TTC549 (cell line): Measurements from ENCODE around the gene MAF.

Experiments used
- FAIRE-seq: peaks from 2 replicates; lab custom pipeline; 2012; peaks lifted over from hg19 to GRCh38; lab: Jason Lieb, UNC

The MAF gene

DNA sequence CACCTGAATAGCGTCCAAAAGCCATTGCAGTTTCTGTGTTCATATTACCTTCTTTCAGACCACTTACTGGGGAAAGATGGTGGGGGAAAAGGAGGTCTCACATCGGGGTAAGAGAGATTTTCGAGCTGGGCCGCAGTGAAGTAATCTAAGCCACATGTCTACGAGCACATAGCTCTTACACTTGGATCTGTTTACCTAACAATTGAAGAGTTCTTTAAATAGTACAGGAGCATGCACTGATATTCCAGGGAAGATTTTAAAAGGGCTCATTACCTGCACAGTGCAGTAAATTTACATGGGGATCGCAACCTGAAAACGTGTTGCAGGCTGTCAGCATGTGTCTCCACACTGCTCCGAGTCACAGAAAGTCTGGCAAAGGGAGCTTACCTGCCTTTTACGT is 12.6 kb downstream of the MAF start:
- FAIRE-seq, result no peak

DNA sequence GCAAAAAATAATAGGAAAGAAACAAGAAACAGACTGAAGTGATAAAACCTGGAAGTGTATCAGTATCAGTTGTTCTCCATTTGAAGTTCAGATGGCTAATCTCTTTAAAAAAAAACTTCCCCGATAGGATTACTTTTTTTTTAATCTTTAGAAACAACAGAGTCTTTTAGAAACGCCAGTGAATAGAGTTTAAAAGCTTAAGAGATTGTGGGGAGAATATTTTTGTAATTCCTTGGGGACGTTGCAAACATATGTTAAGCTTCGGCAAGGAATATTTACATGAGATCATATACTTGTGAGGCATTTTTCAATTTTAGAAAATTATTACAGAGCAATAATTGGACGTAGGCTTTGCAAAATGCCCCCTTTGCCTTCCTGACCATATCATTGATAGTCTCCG is 13.2 kb downstream of the MAF start:
- FAIRE-seq, result no peak

DNA sequence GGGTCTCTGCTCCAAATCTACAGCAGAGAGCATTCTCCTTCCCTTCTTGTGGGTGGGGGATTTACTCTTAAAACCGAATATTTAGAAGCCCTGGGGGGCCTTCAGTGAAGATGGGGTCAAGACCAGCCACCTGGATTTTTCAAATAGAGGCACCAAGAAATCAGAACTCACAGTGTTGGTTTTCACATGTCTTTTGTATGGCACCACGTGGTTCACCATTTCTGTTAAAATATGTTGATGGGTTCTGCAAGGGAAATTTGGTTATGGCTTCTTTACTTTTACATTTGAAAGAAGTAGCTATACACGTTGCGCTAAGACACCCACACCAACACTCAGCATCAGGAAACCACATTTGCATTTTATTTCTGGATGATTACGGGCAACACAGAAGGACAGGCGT is 17.7 kb downstream of the MAF start:
- FAIRE-seq, result no peak

DNA sequence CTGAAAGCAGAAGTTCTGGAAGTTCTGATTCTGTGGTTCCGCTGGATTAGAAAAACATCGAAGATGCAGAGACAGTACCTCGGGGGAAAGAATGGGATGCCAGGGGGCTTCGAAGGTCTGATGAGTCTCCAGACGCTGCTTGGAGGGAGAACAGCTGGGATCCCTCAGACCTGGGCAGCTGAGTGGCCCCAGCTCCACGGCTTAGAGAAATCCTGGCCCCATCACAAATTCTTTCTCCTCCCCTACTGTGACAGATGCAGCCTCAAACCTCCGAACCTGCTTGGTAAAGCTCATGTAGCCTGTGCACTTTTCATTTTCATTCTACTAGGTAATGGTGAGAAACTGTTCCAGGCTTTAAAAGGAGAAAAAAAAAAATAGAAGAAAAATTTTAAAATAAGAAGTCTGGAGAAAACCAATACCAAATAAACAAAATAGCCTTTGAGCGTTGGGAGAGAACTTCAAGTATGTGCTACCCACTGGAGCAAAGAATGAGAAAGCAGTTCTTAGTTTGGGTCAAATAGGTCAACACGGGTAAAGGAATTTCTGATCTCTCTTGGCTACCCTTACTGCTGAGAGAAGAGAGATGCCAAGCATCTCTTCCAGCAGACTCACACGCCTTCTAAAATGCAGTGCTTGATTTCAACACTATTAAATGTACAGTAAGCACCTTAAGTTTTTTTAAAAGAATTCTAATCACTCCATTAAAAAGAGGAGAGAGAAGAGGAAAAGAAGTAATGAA is 19.9 kb downstream of the MAF start:
- no peak for FAIRE-seq

DNA sequence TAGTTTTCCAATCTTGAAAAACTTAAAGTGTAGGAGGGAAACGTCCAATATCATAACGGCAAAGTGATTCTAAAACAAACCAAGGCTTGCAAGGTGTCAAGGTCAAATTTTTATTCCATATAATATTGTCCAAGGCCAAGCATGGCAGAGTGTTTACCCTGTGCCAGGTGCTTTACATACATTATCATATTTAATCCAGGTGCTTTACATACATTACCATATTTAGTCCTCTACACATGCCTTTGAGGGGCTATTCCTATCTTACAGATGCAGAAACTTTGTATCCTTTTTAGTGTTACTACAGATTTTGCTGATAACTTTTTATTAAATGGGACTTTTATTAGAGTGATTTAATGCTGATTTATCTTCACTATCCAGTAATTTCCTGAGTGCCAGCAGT is 23.9 kb downstream of the MAF start:
- no peak for FAIRE-seq

DNA sequence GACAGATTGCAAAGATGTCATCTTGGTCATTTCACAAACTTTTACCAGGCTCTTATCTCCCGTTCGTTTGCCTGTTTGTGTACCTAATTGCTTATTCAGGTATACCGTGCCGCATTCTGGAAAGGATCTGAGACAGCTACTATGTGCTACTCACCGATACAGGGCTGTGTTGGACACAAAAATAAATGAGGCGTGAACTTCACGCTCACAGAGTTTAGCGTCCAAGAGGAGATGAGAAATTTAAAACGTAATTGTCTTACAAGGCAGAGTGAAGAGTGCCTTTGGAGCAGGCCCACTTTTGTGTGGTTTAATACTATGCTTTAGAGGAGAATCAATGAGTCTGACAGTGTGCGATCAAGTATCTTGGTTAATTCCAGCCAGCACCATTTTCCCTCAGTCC is 26.7 kb downstream of the MAF start:
- no peak for FAIRE-seq

DNA sequence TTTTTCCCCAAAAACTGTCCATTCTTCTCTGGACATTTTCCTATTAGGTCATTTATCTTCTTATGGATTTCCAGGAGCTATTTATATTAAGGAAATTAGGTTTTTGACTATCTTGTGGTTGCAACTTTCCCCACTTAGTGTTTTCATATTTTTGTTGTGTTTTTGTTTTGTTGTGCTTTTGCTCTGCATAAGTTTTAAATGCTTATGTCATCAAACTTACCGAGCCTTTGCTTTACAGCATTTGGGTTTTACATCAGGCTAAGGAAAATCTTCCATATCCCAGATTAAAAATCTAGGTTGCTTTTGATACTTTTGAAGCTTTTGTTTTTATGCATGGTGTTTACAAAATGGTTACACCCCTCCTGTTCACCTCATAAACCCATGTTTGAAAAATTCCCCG is 27.5 kb downstream of the MAF start:
- FAIRE-seq, result no peak

DNA sequence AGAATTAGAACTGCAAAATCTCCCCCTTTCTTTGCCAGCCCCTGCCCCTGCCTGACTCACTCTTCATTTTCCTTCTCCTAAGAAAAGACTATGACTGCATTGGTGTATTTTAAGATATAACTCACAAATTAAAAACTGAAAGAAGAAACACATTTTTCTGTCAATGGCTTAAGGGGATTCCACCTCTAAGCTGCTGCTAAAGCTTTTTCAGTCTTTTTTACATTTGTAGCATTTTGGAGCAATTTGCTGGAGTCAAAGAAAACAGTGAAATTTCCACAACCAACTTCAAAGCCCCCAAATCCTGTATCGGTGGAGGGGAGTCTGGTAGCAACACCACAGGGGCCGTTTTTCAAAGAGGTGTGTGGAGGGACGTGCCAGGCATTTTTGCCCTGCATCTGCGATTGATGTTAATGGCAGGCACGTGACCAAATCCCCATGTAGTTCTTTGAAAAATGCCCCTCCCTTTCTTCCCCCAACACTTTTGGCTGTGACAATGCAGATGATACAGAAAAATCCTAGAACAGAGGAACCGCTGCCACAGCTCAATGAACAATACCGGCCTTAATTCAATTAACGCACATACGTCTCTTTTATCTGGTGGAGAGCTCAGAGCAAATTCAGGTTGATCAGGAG is 28.5 kb downstream of the MAF start:
- no peak for FAIRE-seq

DNA sequence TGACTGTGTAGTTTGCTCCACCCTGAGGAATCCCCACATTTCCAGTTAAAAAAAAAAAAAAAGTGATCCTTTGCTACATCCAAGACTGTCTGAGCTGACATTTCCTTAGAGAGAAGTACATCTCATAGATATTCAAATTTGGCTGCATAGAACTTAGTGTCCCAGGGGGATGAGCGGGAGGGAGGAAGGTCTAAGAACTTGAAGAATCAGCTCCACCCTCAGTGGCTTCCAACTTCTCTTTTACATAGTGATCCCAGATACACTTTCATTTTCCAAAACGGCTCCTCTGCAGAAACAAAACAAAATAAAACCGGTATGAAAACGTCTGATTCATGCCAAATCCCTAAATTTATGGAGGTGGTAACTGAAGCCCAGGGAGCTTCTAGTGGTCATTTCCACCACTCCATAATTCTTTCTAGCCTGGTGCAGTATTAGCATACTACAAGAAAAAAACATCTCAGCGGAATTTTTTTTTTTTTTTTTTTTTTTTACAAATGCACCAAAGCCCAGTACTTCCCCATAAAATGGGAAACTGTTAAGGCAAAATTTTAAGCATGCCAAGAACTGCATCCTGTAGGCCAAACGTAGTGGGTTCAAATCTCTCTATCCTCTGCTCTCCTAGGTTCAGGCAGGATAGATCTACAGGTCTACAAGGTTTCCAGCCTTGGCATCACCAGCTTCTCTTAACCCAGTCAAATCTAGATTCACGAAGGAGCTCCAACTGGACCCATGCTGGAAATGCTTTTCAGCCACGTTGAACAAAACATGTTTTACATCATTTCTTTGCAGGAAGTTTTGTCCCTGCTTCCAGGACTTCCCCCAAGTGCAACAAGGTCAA is 29.3 kb downstream of the MAF start:
- no peak for FAIRE-seq

DNA sequence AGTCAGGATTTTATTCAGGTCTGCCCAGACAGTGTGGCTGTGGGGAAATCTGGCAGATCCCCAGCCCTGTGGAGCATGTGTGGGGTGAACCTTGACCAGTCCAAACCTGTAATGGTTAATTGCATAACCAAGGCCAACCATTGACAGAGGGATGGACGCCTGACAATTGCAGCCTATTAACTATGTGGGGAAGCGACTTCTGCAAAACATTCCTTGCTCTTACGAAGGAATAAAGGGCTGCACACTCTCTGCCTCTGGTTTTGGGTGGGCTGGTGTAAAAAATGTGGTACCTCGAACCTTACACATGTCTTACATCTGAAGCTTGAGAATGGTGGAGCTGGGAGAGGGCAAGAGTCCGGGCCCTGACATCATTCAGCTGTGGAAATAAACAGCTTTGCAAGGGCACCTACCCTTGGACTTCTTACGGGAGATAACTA is 35.8 kb downstream of the MAF start:
- no peak for FAIRE-seq

DNA sequence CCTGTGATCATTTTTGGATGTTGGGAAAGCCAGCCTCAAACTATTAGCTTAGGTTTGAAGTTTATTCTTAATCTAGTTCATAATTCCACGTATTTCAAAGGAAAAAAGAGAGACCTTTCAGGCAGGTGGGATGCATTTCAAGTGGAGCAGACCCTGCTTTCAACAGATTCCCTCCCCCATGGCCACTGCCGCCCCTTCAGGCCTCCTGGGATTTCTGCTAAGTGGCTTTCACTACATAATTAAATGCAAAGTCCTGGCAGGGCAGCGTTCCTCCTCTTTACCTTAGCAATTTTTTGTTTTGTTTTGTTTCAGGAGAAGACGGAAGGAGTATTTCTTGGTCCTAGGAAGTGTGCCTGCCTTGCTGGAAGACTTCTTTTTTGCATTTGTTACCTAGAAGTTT is 36.6 kb downstream of the MAF start:
- FAIRE-seq, result no peak

DNA sequence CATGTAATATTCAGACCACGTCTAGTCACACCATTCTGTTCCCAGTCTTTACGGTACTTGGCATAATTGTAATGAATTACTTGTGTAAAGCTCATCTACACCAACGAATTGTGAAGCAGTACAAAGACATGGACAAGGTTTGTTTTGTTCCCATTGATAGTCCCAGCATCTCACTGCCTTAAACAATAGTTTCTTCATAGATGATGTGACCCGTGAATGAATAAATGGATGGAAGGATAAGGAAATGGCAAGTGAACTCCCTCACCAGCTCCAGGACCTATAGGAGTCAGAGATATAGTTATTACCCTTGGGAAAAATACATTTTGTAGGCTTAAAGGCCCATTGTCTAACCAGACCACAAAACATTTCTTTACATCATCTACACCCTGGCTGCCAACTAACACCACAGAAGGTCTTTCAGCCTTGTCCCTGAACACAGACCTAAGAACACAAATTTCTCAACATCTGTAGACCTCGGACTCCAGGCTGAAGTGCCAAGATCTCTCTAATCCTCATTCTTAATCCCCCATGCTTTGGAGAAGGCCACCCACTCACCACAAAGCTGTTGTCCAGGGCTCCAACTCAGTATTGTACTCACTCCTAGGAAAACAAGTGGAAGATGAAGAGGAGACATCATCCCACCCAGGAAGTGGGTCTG is 38.2 kb downstream of the MAF start:
- no peak for FAIRE-seq

DNA sequence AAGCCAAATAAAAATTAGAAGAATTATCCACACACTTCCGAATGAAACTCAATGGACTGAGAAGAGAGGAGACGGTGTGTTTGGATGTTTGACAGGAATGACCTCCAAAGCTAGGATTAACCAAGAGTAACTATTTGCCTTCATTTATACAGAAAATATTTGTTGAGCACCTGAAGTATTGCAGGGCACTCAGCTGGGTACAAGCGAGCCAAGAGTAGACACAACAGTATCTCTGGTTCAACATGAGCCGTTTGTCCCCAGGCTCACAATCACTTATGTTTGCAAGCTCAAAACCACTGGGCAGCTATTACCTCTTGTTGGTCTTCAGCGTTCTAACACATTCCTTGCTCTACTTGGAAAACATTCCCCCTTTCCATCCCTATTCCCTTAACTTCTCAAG is 38.8 kb downstream of the MAF start:
- no peak for FAIRE-seq

DNA sequence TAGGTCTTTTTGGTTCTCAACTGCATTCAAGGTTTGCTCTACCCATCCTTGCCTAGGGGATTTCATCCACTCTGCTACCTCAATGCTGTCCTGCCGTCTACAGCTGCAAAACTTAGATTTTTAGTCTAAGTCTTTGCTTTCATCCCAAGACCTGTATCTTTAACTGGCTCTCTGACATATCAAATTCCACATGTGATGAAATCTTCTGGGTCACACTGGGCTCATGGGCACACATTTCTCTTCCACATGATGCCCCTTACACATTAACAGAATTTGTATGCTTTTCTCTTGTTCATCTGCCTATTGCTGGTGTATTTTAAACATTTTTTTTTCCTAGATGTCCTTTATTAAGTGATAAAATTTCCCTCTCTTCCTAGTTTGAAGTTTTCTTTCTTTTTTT is 39.6 kb downstream of the MAF start:
- FAIRE-seq, result no peak

DNA sequence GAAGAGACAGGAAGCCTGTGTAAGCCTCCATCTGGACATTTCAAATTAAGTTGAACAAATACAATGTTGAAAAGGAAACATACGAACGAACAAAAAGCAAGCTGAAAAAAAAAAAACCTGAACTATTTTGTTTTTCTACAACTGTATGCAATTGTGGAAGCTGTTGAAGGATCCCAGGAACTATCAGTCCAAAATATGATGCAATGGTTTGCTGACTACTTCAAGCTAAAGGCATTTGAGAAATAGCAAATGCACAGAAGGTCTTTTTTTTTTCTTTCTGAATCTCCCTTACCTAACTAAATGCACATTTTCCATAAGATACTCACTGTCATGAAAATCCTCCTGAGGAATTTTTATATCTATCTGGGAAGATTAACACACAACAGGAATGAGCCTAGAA is 40.2 kb downstream of the MAF start:
- FAIRE-seq, result no peak

DNA sequence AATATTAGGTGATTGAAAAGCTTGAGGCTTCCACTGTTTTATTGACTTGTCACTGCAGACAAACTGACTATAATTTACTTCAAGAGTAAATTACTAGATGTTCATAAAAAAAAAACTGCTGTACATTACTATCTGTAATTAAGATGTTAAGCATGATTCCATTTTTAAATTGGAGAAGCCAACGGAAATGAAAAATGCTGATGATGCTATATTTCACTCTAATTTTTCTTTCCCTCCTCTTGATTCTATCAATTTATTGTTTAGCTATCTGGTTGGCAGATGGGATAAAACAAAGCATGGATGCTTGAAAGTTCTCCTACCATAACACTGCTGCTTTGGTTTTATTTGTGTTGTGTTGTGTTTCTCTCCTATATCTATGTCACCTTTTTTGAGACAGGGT is 41.0 kb downstream of the MAF start:
- no peak for FAIRE-seq

DNA sequence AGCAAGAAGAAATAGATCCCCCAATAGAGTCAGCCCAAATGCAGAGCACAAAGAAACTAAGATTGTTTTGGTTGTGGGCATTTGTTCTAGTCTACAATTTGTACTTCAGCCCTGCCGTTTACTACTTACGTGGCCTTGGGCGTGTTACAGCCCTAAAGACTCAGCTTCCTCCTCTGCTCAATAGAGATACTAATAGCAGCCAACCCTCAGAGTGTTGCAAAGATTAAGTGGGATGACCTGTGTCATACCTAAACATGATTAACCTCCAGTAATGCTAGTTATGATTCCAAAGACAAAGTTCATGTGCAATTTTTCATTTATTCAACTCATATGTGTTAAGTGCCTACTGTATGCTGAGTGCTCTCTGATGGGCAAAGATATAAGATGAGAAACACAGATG is 43.1 kb downstream of the MAF start:
- no peak for FAIRE-seq

DNA sequence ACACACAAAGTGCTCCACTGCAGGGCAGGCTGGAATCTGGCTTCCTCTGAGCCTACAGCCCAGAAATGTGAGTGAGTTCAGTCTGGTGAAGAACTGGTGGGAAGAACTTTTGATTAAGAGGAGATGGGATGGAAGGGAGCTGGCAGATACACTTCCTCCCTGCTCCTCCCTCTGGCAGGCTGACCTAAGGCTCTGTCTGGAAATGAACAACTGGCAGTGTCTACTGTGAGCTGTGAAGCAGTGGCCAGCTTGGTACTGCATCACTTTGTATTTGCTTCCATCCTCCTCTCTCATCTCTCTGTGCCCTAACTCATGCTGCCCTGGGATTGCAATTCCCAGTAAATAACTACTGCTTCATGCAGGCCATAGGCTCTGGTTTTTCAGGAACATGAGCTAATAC is 45.6 kb downstream of the MAF start:
- FAIRE-seq, result no peak

DNA sequence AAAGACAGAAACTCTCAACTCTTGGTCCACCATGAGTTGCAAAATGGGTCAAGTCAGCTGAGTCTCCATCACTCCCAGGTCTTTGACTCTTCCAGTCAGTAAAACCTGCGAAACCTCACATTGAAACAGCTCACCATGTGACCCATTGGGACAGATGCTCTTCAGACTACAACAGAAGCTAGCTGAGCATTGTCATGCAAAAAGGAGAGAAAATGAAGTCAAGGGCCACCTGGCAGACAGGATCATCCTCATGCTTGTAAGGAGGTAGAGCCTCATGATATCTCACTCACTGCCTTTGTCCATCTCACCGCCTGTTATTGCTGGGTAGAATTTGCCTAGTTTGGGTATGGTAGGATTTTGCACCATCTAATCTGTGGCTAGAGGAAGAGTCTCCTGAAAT is 50.2 kb downstream of the MAF start:
- no peak for FAIRE-seq

DNA sequence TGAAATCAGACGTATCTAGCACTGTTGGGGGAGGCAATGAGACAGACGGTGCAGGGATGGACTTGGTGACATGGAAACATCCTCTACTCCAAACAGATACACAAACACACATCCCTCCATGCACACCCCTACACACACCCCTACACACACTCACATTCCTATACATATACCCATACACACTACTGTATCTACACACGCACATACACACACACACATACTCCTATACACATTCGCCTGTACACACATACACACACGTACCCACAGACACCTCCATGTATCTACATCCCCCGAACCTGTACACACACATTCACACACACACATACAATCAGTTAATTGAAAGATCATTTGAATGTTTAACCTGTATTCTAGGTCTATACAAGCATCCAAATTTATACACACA is 53.5 kb downstream of the MAF start:
- FAIRE-seq, result no peak
